Activated CD8-positive, alpha-beta memory T cell treated with anti-CD3 and anti-CD28 coated beads, Interleukin-2, amount 50 U/mL, for 24 hours (primary cell): Measurements from ENCODE around the gene RHOG.
A peak's percentile ranks its signal among the peaks of the same experiment; 100 is the strongest.
"Not testable (repeated sequence)": the region's sequence is repeated elsewhere in the genome, so short reads cannot be mapped to it uniquely, and the experiment has no call there.

Source experiments
- DNase-seq: peaks from one replicate; pipeline ENCODE4 v3.0.0-alpha.2; 2020; ENCODE audit errors: extremely low read depth

Gene RHOG

DNA sequence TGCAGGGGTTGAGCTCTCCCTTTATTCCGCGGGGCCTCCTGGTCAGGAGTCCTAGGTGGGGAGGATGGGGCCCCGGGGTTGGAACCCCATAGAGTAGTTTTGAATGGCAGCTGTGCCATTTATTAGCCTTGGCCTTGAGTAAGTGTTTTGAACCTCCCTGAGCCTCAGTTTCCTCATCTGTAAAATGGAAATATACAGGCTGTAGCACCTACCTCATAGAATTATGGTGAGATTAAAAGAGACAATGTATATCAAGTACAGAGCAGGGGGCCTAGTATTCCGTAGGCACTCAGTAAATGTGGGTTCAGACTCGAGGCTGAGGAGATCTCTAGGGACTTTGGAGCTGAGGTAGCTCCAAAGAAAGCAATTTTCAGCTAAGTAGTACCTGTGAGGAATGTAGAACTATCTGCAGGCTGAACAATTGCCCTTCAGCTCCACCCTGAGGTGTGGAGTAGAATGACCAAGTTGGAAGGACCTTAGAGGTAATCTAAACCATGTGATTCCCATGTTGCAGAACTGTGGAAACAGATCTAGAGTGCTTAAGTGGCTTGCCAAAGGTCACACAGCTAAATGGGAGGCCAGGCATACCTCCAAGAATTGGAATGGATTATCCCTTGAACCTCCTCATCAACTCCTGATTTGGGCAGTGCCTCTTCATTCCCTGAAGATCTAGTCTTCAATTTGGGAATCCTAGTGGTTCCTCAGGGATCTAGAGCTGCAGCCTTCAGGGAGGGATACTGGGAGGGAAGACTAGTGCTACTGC lies 31.7 kb downstream of the RHOG start:
- DNase-seq: no peak

DNA sequence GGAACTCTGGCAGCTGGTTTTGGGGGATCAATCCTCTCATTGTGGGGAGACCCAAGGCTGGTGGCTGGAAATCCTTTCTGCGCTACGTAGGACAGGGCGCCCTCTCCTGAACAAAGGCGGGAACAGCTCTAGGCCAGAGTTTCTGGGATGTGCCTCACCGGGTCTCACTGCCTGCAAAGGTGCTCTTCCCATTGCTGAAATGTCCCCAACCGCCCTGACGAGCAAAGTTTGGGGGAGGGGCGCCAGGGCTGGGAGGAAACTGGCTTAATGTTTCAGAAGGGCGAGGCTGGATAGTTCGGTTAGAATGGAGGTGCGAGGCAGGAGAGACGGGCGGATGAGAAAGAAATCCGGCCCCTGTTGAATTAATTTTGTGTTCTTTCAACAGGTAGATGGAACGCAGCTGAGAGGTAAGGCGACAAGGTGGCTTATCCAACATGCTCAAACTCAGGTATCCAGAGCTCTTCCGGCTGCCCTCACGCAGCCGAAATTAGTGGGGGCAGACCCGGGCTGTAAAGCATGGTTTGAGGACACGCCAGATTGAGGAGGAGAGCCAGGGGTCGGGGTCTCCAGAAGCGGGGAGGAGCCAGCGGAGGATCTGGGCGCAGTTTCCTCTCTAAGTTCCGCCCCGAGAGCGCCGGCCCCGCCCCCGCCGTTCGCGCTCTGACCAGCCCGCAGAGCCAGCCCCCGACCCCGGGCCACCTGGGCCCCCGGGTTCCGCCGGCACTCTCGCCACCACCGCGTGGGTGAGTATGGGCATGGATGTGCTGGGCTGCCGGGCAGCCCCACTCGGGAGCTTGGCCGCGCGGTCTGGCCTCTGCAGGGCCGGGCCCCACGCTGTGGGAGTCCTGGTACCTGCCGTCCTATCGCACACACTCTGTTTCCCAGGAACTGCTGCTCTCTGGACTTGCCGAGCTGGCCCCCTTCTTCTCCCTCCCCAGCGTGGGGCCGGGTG lies 32.6 kb downstream of the RHOG start, which contains the start of gene PGAP2:
Gene PGAP2, plus strand, starts transcription at position 652 of the 952 bp plus-strand sequence. CDS start 2,700 bp downstream, outside the sequence.
- DNase-seq: no peak

DNA sequence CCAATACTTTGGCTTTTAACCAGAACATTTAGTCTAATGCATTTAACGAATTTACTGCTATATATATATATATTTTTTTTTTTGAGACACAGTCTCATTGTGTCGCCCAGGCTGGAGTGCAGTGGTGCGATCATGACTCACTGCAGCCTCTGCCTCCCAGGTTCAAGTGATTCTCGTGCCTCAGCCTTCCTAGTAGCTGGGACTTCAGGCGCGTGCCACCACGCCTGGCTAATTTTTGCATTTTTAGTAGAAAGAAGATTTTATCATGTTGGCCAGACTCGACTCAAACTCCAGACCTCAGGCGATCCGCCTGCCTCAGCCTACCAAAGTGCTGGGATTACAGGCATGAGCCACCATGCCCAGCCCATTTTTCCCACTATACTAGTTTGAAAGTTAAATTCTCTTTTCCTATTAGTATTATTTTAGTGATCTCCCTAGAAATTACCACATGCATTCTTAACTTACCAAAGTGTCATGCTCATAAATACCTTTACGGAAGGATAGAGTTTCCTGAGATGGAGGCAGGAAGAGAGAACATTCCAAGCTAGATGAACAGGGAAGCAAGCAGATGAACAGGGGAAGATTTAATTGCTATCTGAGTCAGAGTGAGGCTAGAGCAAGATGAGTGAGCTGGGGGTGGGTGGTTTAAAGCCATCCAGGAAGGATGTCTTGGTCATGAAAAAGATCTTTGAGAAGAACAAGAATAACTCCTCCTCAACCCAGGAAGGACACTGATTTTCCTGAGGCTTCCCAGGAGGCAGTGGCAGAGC lies 36.8 kb downstream of the RHOG start:
- DNase-seq: no peak

DNA sequence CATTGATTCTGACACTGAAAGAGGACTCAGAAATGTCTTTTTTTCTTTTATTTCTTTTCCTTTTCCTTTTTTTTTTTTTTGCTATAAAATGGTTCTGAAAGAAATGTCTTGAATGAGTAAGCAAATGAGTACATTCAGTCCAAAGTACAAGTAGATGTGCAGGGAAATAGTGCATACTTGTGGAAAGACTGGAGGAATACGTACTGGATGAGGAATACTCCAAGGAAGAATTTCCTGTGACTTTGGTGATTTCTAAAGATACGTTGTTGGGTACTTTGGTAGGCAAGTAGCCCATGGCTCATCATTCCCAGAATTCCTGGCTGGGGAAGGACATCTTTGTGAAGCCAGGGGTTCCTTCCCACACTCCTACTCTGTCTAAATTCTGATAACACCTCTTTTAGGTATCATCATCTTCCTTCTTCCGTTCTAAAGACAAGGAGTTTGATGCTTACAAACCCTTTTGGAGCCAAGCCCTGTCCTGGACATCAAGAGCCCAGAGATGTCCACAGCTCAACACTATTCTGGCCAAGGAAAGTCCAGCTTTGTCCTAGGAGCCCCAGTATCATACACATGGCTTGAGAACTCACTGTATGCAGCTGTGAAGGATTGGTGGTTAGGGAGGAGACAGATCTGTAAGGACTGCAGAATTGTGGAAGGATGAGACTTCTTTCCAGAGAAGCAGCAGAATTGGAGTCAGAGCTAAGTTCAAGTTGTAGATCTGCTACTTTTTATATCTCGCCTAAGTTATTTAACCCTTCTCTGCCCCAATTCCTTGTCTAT lies 38.6 kb downstream of the RHOG start:
- no peak for DNase-seq

DNA sequence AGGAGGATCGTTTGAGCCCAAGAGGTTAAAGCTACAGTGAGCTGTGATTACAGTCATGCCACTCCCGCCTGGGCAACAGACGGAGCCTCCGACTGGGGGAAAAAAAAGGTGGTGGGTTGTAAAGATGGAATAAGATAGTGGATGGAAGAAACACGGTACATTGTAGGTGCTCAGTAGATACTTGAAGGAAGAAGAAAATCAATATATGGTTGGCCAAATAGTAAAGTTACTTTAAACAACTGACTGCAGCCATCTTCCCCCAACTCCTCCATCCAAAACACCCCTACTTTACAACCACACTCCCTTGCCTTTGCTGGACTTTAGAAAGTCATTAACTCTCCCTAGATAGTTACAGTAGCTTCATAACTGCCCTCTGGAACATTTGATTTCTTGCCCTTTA lies 40.9 kb downstream of the RHOG start:
- DNase-seq: no peak

DNA sequence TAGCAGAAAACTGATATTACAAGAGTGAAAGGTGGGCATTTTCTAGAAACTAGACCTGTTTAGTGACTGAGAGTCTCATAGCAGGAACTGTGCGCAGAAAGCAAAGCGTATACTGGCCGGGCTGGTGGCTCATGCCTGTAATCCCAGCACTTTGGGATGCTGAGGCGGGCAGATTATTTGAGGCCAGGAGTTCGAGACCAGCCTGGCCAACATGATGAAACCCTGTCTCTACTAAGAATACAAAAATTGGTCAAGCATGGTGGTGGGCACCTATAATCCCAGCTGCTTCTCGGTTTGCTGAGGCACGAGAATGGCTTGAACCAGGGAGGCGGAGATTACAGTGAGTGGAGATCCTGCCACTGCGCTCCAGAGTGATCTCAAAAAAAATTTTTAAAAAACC lies 41.6 kb downstream of the RHOG start:
- no peak for DNase-seq

DNA sequence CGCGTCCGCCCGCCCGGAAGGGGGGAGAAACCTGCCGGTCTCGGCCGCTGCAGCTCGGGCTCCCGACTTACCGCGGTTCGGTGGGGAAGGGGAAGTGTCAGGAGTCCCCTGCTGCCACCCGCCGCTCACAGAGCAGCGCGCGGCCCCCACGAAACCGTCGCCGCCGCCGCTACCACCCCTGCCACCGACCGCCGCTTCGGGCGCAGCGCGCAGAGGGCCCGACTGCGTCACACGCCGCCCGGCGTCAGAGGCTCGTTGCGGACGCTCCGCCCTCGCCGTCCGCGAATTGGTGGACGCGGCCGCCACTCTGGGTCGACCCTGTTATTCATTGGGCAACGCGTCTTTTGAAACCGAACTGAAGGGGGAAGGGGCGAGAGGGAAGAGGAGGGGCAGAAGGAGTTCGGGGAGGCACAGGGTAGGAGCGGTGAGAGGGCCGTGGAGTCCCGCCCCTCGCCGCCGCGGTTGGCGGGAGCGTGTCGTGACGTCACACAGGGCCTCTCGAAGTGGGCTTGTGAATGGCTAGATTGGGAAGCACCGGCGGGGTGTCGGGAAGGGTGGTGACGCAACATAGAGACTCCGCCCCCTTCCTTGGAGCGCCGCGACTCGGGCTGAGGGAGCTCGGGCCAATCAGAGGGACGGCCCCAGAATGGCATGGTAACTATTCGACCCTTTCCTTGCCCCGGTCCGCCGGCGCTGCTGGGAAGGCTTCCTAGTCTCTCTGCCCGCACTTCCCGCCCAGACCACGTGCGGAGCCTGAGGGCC lies 43.2 kb downstream of the RHOG start, which contains the start of gene NUP98:
Gene NUP98, minus strand, starts transcription at position 226 of the 762 bp plus-strand sequence. CDS start 15,437 bp downstream, outside the sequence.
- peak; percentile 99 for DNase-seq

DNA sequence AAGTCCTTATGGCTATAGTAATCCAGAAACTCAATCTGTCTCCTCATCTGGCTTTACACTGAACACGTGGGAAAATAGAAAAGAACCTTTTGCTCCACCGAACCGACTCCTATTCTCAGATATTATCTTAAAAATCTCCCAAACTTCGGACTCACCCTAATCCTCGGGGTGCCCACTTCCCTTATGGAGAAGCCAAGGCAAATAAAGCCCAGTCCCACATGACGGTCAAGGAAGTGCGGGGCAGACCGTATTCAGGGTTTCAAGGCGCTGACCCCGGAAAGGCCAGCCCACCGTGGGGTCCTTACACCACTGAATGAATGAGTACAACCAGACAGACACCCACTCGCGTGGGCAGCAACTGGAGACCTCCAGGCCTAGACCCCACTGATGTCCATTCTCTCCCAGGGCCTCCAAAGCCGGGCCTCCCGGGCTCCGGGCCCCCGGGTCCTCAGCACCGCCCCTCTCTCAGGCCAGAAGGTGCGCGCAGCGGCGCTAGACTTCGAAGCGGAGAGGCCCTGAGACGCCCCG lies 43.9 kb downstream of the RHOG start:
- no peak for DNase-seq

DNA sequence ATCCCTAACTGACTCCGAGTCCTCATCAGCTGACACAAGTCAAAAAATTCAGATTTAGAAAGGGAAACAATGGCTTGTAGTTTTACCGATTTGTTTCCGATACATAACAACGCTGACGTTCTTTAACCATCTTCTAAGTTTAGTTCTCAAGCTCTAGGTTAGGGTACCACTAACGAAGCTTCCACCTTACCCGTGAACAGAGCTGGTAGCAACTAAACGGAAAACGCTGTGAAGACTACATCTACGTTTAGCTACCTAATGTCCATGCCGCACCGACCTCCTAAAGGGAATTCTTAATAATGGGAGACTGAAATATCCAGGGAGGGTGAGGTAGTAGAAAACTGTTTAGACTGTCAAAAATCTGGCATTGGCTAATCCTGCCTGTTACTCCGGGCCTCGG lies 44.4 kb downstream of the RHOG start:
- no peak for DNase-seq

DNA sequence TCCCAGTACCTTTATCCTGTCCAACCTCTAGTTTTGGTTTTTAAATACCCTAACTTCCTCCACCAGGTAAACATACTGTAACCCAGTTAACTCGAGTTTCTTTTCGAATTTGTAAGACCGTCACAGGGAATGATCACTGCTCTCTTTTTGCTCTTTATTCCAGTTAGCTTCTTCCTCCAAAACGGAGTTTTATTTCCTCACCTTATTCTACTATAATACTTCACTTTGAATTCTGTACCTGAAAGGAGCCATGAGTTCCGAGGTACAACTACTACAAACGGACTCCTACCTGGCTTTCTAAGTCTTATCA lies 44.8 kb downstream of the RHOG start:
- no peak for DNase-seq

DNA sequence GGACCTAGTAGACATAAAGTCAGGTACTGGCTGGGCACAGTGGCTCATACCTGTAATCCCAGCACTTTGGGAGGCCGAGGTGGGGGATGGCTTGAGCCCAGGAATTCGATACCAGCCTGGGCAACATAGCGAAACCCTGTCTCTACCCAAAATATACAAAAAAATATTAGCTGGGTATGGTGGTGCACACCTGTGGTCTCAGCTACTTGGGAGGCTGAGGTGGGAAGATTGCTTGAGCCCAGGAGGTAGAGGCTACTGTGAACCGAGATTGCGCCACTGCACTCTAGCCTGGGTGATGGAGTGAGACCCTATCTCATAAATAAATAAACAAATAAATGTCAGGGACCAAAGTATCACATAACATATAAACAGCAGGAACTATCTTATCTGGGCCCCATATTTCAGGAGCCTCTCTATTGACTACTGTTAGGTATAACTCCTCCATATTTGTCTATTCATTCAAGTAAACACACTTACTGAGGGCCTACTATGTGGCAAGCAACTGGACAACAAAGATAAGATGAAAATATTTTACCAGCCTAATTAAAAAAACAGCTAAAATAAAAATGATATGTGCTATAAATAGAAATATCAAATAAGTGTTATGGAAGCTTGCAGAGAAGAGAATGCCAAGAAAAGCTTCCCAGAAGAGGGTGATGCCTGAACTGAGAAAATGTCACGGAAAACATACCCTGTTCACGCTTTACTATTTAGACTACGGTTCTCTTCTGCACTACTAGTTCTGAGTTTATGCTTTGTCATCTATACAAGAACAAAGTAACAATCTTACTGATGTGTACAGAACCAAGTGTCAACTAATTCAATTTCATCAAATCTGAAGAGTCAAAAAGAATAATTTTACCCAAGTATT lies 45.4 kb downstream of the RHOG start:
- no peak for DNase-seq

DNA sequence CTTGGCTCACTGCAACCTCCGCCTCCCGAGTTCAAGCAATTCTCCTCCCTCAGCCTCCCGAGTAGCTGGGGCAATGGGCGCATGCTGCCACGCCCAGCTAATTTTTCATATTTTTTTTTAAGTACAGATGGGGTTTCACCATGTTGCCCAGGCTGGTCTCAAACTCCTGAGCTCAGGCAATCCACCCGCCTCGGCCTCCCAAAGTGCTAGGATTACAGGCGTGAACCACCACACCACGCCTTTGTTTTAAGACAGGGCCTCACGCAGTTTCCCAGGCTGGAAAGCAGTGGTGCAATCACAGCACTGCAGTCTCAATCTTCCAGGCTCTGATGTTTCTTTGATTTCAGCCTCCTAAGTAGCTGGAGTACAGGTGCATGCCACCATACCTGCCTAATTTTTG lies 46.4 kb downstream of the RHOG start:
- DNase-seq: not testable (repeated sequence)

DNA sequence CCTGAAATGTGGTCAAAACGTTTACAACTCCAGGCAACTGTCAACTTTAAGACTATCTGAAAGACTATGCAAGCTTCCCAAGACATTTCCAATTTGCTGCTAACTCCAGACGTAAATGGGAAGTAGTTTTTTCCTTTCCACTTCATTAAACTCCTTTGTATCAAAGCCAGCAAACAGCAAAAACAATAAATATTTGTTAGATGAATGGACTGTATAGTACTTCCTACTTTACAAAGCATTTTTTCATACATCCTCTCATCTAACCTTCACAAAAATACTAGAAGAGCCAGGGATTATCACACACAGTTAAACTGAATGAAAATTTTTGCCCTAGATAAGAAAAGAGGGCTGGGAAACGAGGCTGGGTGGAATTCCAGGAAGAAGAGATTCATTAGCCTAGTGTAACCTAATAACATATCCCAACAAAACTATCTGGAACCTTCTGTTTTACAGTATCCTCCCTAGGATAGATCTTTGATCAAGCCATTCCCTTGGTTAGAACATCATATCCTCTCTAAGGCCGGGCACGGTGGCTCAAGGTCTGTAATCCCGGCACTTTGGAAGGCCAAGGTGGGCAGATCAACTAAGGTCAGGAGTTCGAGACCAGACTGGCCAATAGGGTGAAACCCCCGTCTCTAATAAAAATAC lies 53.9 kb downstream of the RHOG start:
- DNase-seq: no peak

DNA sequence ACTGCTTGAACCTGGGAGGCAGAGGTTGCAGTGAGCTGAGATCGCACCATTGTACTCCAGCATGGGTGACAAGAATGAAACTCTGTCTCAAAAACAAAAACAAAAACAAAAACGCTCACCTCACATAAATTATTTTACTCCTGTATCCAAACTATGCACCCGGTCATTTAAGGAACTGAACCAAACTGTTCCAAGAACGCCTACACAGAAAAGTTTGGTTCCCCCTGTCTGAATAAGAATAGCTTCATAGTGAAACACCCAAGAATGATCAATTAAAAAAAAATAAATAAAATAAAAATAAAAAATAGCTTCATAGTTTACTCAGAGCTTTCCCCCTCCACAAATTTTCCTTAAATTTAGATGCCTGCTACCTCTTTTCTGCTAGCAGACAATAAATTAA lies 57.1 kb downstream of the RHOG start:
- no peak for DNase-seq

DNA sequence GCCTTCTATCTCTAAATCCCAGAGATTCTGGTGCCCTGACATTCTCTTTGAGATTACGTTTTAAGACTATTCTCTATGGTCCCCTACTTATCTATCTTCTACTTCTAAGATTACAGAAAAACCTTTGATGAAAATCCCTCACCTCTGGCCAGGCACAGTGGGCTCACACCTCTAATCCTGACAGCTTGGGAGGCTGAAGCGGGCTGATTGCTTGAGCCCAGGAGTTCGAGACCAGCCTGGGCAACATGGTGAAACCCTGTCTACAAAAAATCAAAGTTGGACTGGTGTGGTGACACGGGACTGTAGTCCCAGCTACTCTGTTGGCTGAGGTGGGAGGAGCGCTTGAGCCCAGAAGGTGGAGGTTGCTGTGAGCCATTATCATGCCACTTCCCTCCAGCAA lies 57.8 kb downstream of the RHOG start:
- DNase-seq: no peak

DNA sequence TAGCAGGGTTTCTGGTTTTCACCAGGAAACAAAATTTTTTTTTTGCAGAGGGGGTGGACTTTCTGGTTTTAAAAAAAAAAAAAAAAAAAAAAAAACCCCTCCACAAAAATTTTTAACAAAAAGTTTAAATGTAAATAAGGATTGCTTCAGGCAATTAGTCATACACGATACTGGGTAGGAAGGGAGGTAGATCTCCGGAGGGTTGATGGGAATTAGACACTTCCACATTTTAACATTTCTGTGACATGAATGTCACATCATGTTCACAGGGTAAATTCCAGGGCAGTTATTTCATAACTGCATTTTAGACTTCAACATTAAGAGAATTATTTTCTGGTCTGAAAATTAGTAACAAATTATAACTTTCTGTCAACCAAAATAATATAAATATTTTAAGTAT lies 59.3 kb downstream of the RHOG start:
- DNase-seq: no peak
